ENCODE measurements around the gene NAV2. TPM values are rescaled to one million over a fixed set of nuclear protein-coding genes. Genes with fewer than 3 reads are reported as not detected.

NAV2 gene
- total and polyA plus RNA-seq, 7 donors: 1.2 to 62.6 (median 22.1) TPM

DNA sequence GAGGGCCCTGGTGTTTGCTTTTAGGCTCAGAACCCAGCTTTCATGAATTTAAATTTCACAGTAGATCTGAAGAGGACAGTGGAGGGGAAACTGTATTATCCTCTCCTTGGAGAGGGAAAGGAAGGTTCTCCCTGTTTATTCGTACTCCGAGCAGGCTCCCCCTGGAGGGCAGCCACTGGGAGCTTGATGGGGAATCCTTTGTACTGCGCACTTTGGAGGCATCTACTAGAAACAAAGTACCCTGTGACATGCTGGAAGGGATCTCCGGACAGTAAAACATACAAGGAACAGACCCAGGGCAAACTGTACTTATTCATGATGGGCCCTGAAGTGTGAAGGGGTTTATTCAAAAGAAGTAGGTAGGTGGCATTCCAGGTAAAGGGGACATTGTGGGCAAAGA lies 27.2 kb downstream of the NAV2 start:
- Histone ChIP-seq H3K4me3 (no peak overlapping the region), H3K9me3 (no peaks in the 10 kb centered on the region), H3K36me3 (peaks cover 0 to under 1% (median 0%) of the 10 kb centered on the region in 4 donors), H3K27me3 (no peaks in the 10 kb centered on the region), H3K27ac (peak overlapping the region; percentile 29 to 98 (median 86)), H3K4me1 (peaks cover 0 to 90% (median 60%) of the 10 kb centered on the region in 4 donors)
- TF ChIP-seq EP300 (IDR thresholded peaks at IDR 0.05): peak in 1 of 4 donors; percentile 30
- no peak for TF ChIP-seq POLR2A (IDR thresholded peaks at IDR 0.05)
- peak in 3 of 4 donors; percentile 11 to 42 (median 38) for TF ChIP-seq POLR2AphosphoS5 (IDR thresholded peaks at IDR 0.05)
- TF ChIP-seq, protein P1, sequence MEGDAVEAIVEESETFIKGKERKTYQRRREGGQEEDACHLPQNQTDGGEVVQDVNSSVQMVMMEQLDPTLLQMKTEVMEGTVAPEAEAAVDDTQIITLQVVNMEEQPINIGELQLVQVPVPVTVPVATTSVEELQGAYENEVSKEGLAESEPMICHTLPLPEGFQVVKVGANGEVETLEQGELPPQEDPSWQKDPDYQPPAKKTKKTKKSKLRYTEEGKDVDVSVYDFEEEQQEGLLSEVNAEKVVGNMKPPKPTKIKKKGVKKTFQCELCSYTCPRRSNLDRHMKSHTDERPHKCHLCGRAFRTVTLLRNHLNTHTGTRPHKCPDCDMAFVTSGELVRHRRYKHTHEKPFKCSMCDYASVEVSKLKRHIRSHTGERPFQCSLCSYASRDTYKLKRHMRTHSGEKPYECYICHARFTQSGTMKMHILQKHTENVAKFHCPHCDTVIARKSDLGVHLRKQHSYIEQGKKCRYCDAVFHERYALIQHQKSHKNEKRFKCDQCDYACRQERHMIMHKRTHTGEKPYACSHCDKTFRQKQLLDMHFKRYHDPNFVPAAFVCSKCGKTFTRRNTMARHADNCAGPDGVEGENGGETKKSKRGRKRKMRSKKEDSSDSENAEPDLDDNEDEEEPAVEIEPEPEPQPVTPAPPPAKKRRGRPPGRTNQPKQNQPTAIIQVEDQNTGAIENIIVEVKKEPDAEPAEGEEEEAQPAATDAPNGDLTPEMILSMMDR (IDR thresholded peaks at IDR 0.05): peak in 3 of 4 experiments; percentile 21 to 43 (median 37)
- intact Hi-C loops (cut with DNase I): loop anchor here (5.0 to 10.0 kb wide), 2 partner anchors 372 to 425 kb away; no protein-coding TSS in a partner anchor
- WGBS, 2 donors: 87 to 94% methylated on average over 4 of the region's 4 CpGs
- peak; percentile 83 for DNase-seq

DNA sequence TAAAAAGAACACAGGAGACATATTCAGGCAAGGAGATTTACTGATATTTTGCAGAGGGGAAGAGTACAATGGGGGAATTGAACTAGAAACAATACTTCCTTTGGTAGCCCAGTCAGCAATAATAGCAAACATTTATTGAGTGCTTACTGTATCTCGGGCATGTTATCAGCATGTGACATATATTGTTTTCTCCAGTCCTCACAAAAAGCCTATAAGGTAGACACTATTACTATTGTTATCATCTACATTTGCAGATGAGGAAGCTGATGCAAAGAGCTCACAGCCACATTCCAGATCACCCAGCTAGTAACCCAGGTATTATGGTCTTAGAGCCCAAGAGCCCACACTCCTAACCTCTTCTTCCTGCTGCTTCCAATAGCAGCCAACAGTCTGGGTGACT lies 27.9 kb downstream of the NAV2 start:
- H3K4me1 ChIP-seq: peaks cover 0 to 82% (median 53%) of the 10 kb centered on the region in 4 donors
- intact Hi-C loops (cut with DNase I): loop anchor here (5.0 to 10.0 kb wide), 2 partner anchors 372 to 426 kb away; no protein-coding TSS in a partner anchor
- no peak for DNase-seq
- H3K4me3 ChIP-seq: no peak overlapping the region
- no peaks in the 10 kb centered on the region for H3K9me3 ChIP-seq
- peak overlapping the region in 3 of 4 donors; percentile 75 to 98 (median 97) for H3K27ac ChIP-seq
- peaks cover 0 to 7% (median 0%) of the 10 kb centered on the region in 4 donors for H3K36me3 ChIP-seq
- WGBS, 2 donors: 49 to 83% methylated on average over 1 of the region's 1 CpG
- TF ChIP-seq, protein P1 (IDR thresholded peaks at IDR 0.05): no peak
- TF ChIP-seq EP300 (IDR thresholded peaks at IDR 0.05) (no peak), POLR2A (IDR thresholded peaks at IDR 0.05) (no peak), POLR2AphosphoS5 (IDR thresholded peaks at IDR 0.05) (no peak)
- H3K27me3 ChIP-seq: no peaks in the 10 kb centered on the region

DNA sequence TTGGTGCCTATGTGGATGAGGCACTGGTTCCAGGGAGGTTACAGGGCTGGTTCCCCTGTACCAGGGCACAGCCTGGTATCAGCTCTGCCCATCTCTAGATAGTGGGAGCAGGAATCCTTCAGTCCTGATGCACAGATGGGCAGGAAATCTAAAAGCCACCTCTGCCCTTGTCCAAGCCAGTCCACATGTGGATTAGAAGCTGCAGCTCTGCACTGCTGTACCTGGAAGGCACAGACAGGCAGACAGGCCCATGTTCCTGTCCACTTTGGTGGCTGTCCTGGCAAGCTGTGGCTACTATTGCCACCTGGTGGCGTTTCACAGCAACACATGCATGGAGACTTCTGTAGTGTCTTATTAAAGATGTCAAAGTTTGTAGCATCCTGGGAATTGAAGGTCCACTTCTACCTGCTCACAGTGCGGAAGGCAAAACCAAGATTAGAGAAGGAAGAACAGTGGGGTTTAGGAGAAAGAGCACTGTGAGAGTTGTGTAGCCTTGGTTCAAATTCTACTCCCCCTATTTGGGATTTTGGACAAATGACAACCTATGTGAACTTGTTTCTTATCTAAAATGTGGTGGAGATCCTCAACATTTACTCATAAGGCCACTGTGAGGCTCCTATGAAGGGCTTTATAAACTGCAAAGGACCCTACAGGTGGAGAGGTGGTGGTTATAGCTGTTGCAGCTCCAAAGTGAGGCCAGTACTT lies 30.1 kb downstream of the NAV2 start:
- 21 to 35% methylated on average over 2 of the region's 2 CpGs for WGBS, 2 donors
- H3K4me1 ChIP-seq: peaks cover 0 to 61% (median 40%) of the 10 kb centered on the region in 4 donors
- DNase-seq: peak; percentile 92

DNA sequence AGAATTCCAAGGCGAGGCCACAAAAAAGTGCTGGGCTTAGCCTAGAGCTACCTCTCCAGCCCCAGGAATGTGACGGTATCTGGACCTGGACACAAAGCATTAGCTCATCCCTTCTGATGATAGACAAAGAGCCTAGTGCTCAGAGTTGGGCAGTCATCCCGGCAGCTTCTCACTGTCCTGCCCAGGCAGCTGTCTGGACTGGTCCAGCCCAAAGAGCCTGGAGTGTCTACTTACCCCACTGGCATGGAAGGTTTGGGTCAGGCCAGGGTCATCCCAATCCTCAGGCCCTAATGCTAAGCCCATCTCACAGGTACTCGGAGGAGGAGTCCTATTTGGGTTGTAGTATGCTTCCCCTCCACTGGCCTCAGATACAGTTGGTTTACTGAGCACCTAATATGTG lies 31.0 kb downstream of the NAV2 start:
- TF ChIP-seq POLR2AphosphoS5 (IDR thresholded peaks at IDR 0.05): no peak
- no peak for TF ChIP-seq POLR2A (IDR thresholded peaks at IDR 0.05)
- TF ChIP-seq EP300 (IDR thresholded peaks at IDR 0.05): no peak
- TF ChIP-seq, protein P1 (IDR thresholded peaks at IDR 0.05): no peak
- peaks cover 0 to 53% (median 40%) of the 10 kb centered on the region in 4 donors for H3K4me1 ChIP-seq
- no peak overlapping the region for H3K4me3 ChIP-seq
- 90 to 93% methylated on average over 4 of the region's 4 CpGs for WGBS, 2 donors
- no peaks in the 10 kb centered on the region for H3K27me3 ChIP-seq
- H3K36me3 ChIP-seq: peaks cover 0 to 12% (median 0%) of the 10 kb centered on the region in 4 donors
- peak overlapping the region in 3 of 4 donors; percentile 52 to 97 (median 64) for H3K27ac ChIP-seq
- no peaks in the 10 kb centered on the region for H3K9me3 ChIP-seq
- DNase-seq: no peak
- intact Hi-C loops (cut with DNase I): loop anchor here (2.0 to 10.0 kb wide), 3 partner anchors 159 to 429 kb away; no protein-coding TSS in a partner anchor

More for the DNA sequence above, 30.1 kb downstream of the NAV2 start:
- Histone ChIP-seq H3K27ac (peak overlapping the region in 3 of 4 donors; percentile 52 to 97 (median 64)), H3K9me3 (no peaks in the 10 kb centered on the region), H3K4me3 (no peak overlapping the region), H3K27me3 (no peaks in the 10 kb centered on the region), H3K36me3 (peaks cover 0 to 11% (median 0%) of the 10 kb centered on the region in 4 donors)
- TF ChIP-seq POLR2AphosphoS5 (IDR thresholded peaks at IDR 0.05): peak in 2 of 4 donors; percentile 47 to 53
- TF ChIP-seq, protein P1 (IDR thresholded peaks at IDR 0.05): peak; percentile 82 to 94 (median 94)
- no peak for TF ChIP-seq POLR2A (IDR thresholded peaks at IDR 0.05)
- no peak for TF ChIP-seq EP300 (IDR thresholded peaks at IDR 0.05)
- intact Hi-C loops (cut with DNase I): loop anchor here (1.0 to 10.0 kb wide), 4 partner anchors 160 to 428 kb away; no protein-coding TSS in a partner anchor
